Measurements from ENCODE around the gene SIAH1.
"Not testable (repeated sequence)": the region's sequence is repeated elsewhere in the genome, so short reads cannot be mapped to it uniquely, and the experiment has no call there.

Gene SIAH1

GRCh38 chr16:48409839-48410632 is 24.8 kb upstream of the SIAH1 start:
- Histone ChIP-seq H3K27me3 (ENCODE audit: low read depth) (no peaks in the 10 kb centered on the region), H3K4me1 (no peaks in the 10 kb centered on the region), H3K9me3 (no peaks in the 10 kb centered on the region), H3K4me3 (no peak overlapping the region), H3K36me3 (replicated peaks) (no peaks in the 10 kb centered on the region)
- in situ Hi-C loops (cut with MboI; ENCODE audit: low sequenced_read_pairs), result no loop called here
- no peak for DNase-seq (ENCODE audit: low spot score in 2 of 2)

GRCh38 chr16:48408688-48409087 is 23.5 kb upstream of the SIAH1 start:
- no peaks in the 10 kb centered on the region for H3K4me1 ChIP-seq
- peak in 1 of 2 experiments; percentile 15 for DNase-seq (ENCODE audit: low spot score in 2 of 2)
- in situ Hi-C loops (cut with MboI; ENCODE audit: low sequenced_read_pairs), result no loop called here

GRCh38 chr16:48405907-48406306 is 20.7 kb upstream of the SIAH1 start:
- DNase-seq (ENCODE audit: low spot score in 2 of 2), result no peak
- Histone ChIP-seq H3K4me1 (no peaks in the 10 kb centered on the region), H3K9me3 (no peaks in the 10 kb centered on the region), H3K27me3 (ENCODE audit: low read depth) (no peaks in the 10 kb centered on the region), H3K4me3 (no peak overlapping the region), H3K36me3 (replicated peaks) (no peaks in the 10 kb centered on the region)
- in situ Hi-C loops (cut with MboI; ENCODE audit: low sequenced_read_pairs), result no loop called here

More at GRCh38 chr16:48408688-48409087, 23.5 kb upstream of the SIAH1 start:
- no peaks in the 10 kb centered on the region for H3K27me3 ChIP-seq (ENCODE audit: low read depth)
- no peak overlapping the region for H3K4me3 ChIP-seq
- no peaks in the 10 kb centered on the region for H3K9me3 ChIP-seq
- H3K36me3 ChIP-seq (replicated peaks), result no peaks in the 10 kb centered on the region

DNA sequence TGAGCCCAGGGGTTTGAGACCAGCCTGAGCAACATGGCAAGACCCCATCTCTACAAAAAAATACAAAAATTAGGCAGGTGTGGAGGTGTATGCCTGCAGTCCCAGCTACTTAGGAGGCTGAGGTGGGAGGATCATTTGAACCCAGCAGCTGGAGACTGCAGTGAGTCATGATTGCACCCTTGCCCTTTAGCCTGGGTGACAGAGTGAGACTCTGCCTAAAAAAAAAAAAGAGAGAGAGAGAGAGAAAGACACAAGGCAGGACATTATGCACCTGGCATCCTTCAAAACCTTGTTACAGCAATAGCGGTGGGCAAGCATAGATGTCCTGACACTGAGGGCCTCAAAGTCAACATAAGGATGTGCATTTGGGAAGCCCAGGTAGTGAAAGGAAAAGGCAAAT is 19.9 kb upstream of the SIAH1 start:
- Histone ChIP-seq H3K4me3 (no peak overlapping the region), H3K36me3 (replicated peaks) (no peaks in the 10 kb centered on the region), H3K4me1 (no peaks in the 10 kb centered on the region), H3K27me3 (ENCODE audit: low read depth) (no peaks in the 10 kb centered on the region), H3K9me3 (no peaks in the 10 kb centered on the region)
- in situ Hi-C loops (cut with MboI; ENCODE audit: low sequenced_read_pairs), result no loop called here
- no peak for DNase-seq (ENCODE audit: low spot score in 2 of 2)

GRCh38 chr16:48402547-48402946 is 17.3 kb upstream of the SIAH1 start:
- in situ Hi-C loops (cut with MboI; ENCODE audit: low sequenced_read_pairs); H3K9me3 ChIP-seq; H3K4me3 ChIP-seq: not testable (repeated sequence)

GRCh38 chr16:48395375-48395774 is 10.2 kb upstream of the SIAH1 start:
- in situ Hi-C loops (cut with MboI; ENCODE audit: low sequenced_read_pairs), result no loop called here

More at GRCh38 chr16:48402547-48402946, 17.3 kb upstream of the SIAH1 start:
- H3K36me3 ChIP-seq (replicated peaks); H3K4me1 ChIP-seq; H3K27me3 ChIP-seq (ENCODE audit: low read depth); DNase-seq (ENCODE audit: low spot score in 2 of 2): not testable (repeated sequence)

DNA sequence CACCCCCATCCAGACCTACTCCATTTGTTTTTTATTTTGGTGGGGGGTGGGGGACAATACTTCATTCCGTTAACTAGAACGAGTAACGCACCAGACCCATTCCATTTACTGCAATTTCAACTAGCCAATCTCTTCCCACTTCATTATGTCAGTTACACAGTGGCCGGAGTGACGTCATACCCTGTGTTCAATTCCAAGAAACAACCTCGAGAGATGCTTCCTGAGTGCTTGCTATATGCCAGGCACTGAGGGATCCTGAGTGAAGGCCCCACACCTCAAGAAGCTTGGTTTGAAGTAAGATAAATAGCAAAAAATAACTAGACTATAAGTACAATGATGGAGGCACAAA is 9.1 kb upstream of the SIAH1 start:
- H3K4me1 ChIP-seq, result no peaks in the 10 kb centered on the region
- no peaks in the 10 kb centered on the region for H3K36me3 ChIP-seq (replicated peaks)
- in situ Hi-C loops (cut with MboI; ENCODE audit: low sequenced_read_pairs), result no loop called here
- no peaks in the 10 kb centered on the region for H3K9me3 ChIP-seq
- no peak for DNase-seq (ENCODE audit: low spot score in 2 of 2)
- H3K27me3 ChIP-seq (ENCODE audit: low read depth), result no peaks in the 10 kb centered on the region
- no peak overlapping the region for H3K4me3 ChIP-seq

More at GRCh38 chr16:48395375-48395774, 10.2 kb upstream of the SIAH1 start:
- Histone ChIP-seq H3K4me3 (no peak overlapping the region), H3K9me3 (no peaks in the 10 kb centered on the region), H3K4me1 (no peaks in the 10 kb centered on the region), H3K27me3 (ENCODE audit: low read depth) (no peaks in the 10 kb centered on the region), H3K36me3 (replicated peaks) (no peaks in the 10 kb centered on the region)
- DNase-seq (ENCODE audit: low spot score in 2 of 2), result no peak

DNA sequence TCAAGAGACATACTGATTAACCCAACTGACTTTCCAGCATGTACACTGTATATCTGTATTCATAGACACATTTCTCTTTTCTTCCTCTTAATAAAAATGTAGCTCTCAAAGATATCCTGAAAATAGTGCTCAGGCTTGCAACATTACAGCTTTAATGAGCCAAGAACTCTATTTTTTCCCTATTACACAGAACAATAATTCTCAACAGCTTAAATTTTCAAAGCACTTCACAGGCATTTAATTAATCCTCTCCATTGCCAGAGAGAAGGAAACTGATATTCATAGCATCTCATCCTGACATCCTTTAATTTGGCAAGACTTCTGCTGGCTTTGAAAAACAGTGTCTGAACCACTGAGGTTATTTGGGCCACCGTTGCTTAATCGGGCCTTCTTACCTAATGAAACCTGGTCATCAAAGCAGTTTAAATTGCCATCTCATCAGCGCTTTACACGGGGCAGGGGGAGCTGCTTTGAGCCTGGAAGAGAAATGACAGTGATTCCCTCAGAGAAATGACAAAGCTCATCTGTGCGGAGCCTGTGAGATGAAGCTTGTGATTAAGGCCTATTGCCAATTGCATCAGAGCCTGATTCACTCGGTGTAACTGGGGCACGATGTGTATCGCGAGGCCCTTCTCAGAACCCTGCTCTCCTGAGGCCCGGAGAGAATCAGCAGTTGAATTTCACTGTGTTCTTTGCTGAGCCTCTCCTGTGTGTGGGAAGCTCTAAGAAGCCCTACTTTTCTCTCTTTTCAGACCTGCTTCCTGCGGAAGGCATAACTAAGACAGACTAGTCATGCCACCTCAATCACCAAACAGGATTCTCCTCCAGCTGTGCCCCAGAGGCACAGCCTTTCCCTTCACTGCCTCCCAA is 8.5 kb upstream of the SIAH1 start:
- Histone ChIP-seq H3K4me3 (no peak overlapping the region), H3K36me3 (replicated peaks) (no peaks in the 10 kb centered on the region), H3K9me3 (no peaks in the 10 kb centered on the region), H3K27me3 (ENCODE audit: low read depth) (no peaks in the 10 kb centered on the region), H3K4me1 (no peaks in the 10 kb centered on the region)
- no peak for DNase-seq (ENCODE audit: low spot score in 2 of 2)
- in situ Hi-C loops (cut with MboI; ENCODE audit: low sequenced_read_pairs), result no loop called here

DNA sequence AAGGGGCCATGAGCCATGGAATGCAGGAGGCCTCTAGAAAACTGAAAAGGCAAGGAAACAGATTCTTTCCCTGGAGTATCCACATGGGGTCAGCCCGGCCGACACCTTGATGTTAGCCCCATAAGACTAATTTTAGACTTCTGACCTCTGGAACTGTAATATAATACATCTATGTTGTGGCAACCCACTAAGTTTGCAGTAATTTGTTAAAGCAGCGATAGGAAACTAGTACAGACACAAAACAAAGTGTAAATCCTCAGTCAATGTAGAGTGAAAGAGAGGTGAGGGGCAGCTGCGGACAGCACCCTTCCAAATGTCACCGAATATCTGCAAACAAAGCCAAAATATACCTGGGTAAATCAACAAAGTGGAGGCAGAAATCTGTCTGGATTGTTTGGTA is 7.2 kb upstream of the SIAH1 start:
- Histone ChIP-seq H3K36me3 (replicated peaks) (no peaks in the 10 kb centered on the region), H3K9me3 (no peaks in the 10 kb centered on the region), H3K4me1 (no peaks in the 10 kb centered on the region), H3K4me3 (no peak overlapping the region), H3K27me3 (ENCODE audit: low read depth) (no peaks in the 10 kb centered on the region)
- no peak for DNase-seq (ENCODE audit: low spot score in 2 of 2)
- in situ Hi-C loops (cut with MboI; ENCODE audit: low sequenced_read_pairs), result no loop called here

DNA sequence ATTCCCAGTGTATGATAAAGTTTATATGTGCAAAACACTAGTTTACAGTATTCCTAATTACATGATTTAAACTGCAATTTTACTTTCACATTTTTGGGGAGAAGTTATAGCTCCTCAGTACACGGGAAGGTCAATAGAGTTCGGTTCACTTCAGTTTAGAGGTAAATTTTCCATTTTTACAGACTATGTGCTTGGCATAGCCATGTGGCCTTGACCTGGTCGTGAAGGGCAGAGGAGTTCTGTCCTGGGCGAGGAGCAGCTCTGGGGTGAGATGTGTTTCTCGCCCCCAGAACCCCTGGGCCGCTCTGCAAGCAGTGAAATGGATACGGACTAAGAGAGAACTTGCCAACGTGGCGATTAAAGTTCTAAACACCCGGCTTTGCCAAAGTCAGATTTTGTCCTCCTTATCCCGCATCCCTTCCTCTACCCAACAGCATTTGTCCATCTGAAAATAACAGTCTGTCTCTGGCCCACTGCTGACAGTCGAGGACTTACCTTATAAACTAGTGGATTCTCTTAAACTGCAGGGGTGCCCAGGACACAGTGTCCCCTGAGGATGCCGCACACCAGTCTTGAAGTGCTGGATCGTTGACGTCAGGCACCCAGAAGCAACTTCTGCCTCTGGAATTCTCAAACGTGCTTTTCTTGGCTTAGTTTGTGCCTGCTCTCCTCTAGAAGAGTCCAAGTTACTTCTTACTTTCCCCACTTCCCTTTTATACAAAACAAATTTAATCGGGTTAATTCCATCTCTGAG is 1.5 kb upstream of the SIAH1 start:
- Histone ChIP-seq H3K36me3 (replicated peaks) (no peaks in the 10 kb centered on the region), H3K4me3 (no peak overlapping the region), H3K4me1 (peaks cover 22% of the 10 kb centered on the region), H3K27me3 (ENCODE audit: low read depth) (no peaks in the 10 kb centered on the region), H3K9me3 (no peaks in the 10 kb centered on the region; the same call in 1 of the 2 replicates)
- in situ Hi-C loops (cut with MboI; ENCODE audit: low sequenced_read_pairs), result no loop called here
- DNase-seq (ENCODE audit: low spot score in 2 of 2), result no peak

GRCh38 chr16:48384520-48385252 is 527 bp downstream of the SIAH1 start:
- in situ Hi-C loops (cut with MboI; ENCODE audit: low sequenced_read_pairs), result no loop called here
- DNase-seq (ENCODE audit: low spot score in 2 of 2), result peak; percentile 40 to 73

GRCh38 chr16:48383877-48384519 is 1.2 kb downstream of the SIAH1 start:
- Histone ChIP-seq H3K36me3 (replicated peaks) (no peaks in the 10 kb centered on the region), H3K4me1 (peaks cover 40% of the 10 kb centered on the region), H3K27me3 (ENCODE audit: low read depth) (no peaks in the 10 kb centered on the region), H3K4me3 (peak overlapping the region; percentile 68), H3K9me3 (peaks cover 3% of the 10 kb centered on the region; the same call in 1 of the 2 replicates)
- no peak for DNase-seq (ENCODE audit: low spot score in 2 of 2)
- in situ Hi-C loops (cut with MboI; ENCODE audit: low sequenced_read_pairs), result no loop called here

More at GRCh38 chr16:48384520-48385252, 527 bp downstream of the SIAH1 start:
- Histone ChIP-seq H3K9me3 (peaks cover 3% of the 10 kb centered on the region; the same call in 1 of the 2 replicates), H3K27me3 (ENCODE audit: low read depth) (no peaks in the 10 kb centered on the region), H3K4me1 (peaks cover 33% of the 10 kb centered on the region), H3K36me3 (replicated peaks) (no peaks in the 10 kb centered on the region), H3K4me3 (peak overlapping the region; percentile 68)

Measured in HAP-1 (cell line).